ENCODE data around the gene ANKRD2.

ANKRD2 gene

GRCh38 chr10:97589479-97589878 is 16.9 kb downstream of the ANKRD2 start, which contains the start of gene C10orf62:
C10orf62 (plus strand) TSS chr10:97589721; CDS start chr10:97589898, 177 bp downstream.
- no peaks in the 10 kb centered on the region for H3F3A ChIP-seq (ENCODE audit: insufficient read depth)
- TF ChIP-seq, protein P1, sequence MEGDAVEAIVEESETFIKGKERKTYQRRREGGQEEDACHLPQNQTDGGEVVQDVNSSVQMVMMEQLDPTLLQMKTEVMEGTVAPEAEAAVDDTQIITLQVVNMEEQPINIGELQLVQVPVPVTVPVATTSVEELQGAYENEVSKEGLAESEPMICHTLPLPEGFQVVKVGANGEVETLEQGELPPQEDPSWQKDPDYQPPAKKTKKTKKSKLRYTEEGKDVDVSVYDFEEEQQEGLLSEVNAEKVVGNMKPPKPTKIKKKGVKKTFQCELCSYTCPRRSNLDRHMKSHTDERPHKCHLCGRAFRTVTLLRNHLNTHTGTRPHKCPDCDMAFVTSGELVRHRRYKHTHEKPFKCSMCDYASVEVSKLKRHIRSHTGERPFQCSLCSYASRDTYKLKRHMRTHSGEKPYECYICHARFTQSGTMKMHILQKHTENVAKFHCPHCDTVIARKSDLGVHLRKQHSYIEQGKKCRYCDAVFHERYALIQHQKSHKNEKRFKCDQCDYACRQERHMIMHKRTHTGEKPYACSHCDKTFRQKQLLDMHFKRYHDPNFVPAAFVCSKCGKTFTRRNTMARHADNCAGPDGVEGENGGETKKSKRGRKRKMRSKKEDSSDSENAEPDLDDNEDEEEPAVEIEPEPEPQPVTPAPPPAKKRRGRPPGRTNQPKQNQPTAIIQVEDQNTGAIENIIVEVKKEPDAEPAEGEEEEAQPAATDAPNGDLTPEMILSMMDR (IDR thresholded peaks at IDR 0.05; ENCODE audit: insufficient read depth, low read length, poor library complexity, severe bottlenecking) = no peak
- no peak for TF ChIP-seq EZH2phosphoT487 (conservative IDR thresholded peaks at IDR 0.05; ENCODE audit: low read length)
- H2AFZ ChIP-seq (ENCODE audit: low read depth, low read length, severe bottlenecking) = no peak within 1 kb of the TSS
- no peaks in the 10 kb centered on the region for H3K79me2 ChIP-seq (ENCODE audit: insufficient read depth, low read length)
- no peaks in the 10 kb centered on the region for H4K20me1 ChIP-seq (ENCODE audit: low read depth, low read length)
- no peaks in the 10 kb centered on the region for H3K9me3 ChIP-seq (ENCODE audit: insufficient read depth, low read length)
- H3K27me3 ChIP-seq (ENCODE audit: low read length) = no peaks in the 10 kb centered on the region
- no peak within 1 kb of the TSS for H3K27ac ChIP-seq (ENCODE audit: low read depth, low read length)
- no peak within 1 kb of the TSS for H3K4me2 ChIP-seq (ENCODE audit: low read depth, low read length, poor library complexity, severe bottlenecking)
- no peaks in the 10 kb centered on the region for H3K9me2 ChIP-seq (replicated peaks; ENCODE audit: insufficient read depth, low read length)
- H3K9ac ChIP-seq (ENCODE audit: low read length) = no peak within 1 kb of the TSS
- H3K36me3 ChIP-seq (ENCODE audit: low read length) = no peaks in the 10 kb centered on the region
- no peak within 1 kb of the TSS for H3K4me3 ChIP-seq (ENCODE audit: insufficient read depth, low read length, poor library complexity, severe bottlenecking)

- no peaks in the 10 kb centered on the region for H4K20me1 ChIP-seq (ENCODE audit: low read depth, low read length)
- no peaks in the 10 kb centered on the region for H3K36me3 ChIP-seq (ENCODE audit: low read length)
- H3K79me2 ChIP-seq (ENCODE audit: insufficient read depth, low read length) = no peaks in the 10 kb centered on the region
- H3K27me3 ChIP-seq (ENCODE audit: low read length) = no peaks in the 10 kb centered on the region
- no peaks in the 10 kb centered on the region for H3K9me3 ChIP-seq (ENCODE audit: insufficient read depth, low read length)
- TF ChIP-seq EZH2phosphoT487 (conservative IDR thresholded peaks at IDR 0.05; ENCODE audit: low read length) = no peak
- TF ChIP-seq, protein P1 (IDR thresholded peaks at IDR 0.05; ENCODE audit: insufficient read depth, low read length, poor library complexity, severe bottlenecking) = no peak
- H3K27ac ChIP-seq (ENCODE audit: low read depth, low read length) = no peak overlapping the region
- H3K9me2 ChIP-seq (replicated peaks; ENCODE audit: insufficient read depth, low read length) = no peaks in the 10 kb centered on the region
- H3K9ac ChIP-seq (ENCODE audit: low read length) = no peak overlapping the region
- H3K4me3 ChIP-seq (ENCODE audit: insufficient read depth, low read length, poor library complexity, severe bottlenecking) = no peak overlapping the region
- H2AFZ ChIP-seq (ENCODE audit: low read depth, low read length, severe bottlenecking) = no peak overlapping the region
- no peak overlapping the region for H3K4me2 ChIP-seq (ENCODE audit: low read depth, low read length, poor library complexity, severe bottlenecking)
- H3F3A ChIP-seq (ENCODE audit: insufficient read depth) = no peaks in the 10 kb centered on the region
Measured at GRCh38 chr10:97590082-97590747, 17.6 kb downstream of the ANKRD2 start.

DNA sequence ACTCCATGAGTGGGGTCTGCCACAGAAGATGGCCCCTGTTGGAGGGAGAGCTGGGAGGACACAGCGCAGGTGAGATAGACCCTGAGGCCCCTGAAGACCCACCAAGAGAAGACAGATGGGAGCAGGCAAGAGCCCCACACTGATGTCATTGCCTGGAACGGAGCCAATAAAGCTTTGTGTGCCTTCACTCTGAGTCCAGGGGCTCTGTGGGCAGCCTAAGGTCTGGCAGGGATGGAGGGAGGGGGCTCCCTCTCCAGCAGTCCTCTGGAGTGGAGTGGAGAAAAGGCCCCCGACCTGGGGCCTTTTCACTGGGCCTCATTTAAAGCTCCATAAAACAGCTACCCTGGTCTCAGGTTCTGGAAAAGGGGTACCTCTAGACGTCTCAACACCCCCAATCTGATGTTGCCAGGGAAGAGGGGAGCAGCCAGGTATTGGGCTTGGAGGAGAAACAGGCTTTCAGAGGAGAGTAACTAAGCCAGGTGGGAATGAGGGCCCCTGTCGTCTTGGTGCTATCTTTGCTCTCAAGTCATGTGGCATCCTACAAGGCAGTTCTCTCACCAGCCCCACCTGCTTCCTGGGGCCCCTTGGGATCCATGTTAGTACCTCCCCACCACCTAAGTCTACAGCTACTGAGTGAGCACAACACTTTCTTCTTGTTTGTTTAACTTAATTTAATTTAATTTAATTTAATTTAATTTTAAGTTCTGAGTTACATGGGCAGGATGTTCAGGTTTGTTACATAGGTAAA is 18.3 kb downstream of the ANKRD2 start:
- no peaks in the 10 kb centered on the region for H4K20me1 ChIP-seq (ENCODE audit: low read depth, low read length)
- no peaks in the 10 kb centered on the region for H3K79me2 ChIP-seq (ENCODE audit: insufficient read depth, low read length)
- no peak overlapping the region for H3K4me2 ChIP-seq (ENCODE audit: low read depth, low read length, poor library complexity, severe bottlenecking)
- no peaks in the 10 kb centered on the region for H3K9me2 ChIP-seq (replicated peaks; ENCODE audit: insufficient read depth, low read length)
- H3K27me3 ChIP-seq (ENCODE audit: low read length) = no peaks in the 10 kb centered on the region
- no peak overlapping the region for H2AFZ ChIP-seq (ENCODE audit: low read depth, low read length, severe bottlenecking)
- no peak overlapping the region for H3K9ac ChIP-seq (ENCODE audit: low read length)
- H3K36me3 ChIP-seq (ENCODE audit: low read length) = no peaks in the 10 kb centered on the region
- no peaks in the 10 kb centered on the region for H3K9me3 ChIP-seq (ENCODE audit: insufficient read depth, low read length)
- H3K27ac ChIP-seq (ENCODE audit: low read depth, low read length) = no peak overlapping the region
- no peak for TF ChIP-seq EZH2phosphoT487 (conservative IDR thresholded peaks at IDR 0.05; ENCODE audit: low read length)
- TF ChIP-seq, protein P1 (IDR thresholded peaks at IDR 0.05; ENCODE audit: insufficient read depth, low read length, poor library complexity, severe bottlenecking) = no peak
- H3F3A ChIP-seq (ENCODE audit: insufficient read depth) = no peaks in the 10 kb centered on the region
- no peak overlapping the region for H3K4me3 ChIP-seq (ENCODE audit: insufficient read depth, low read length, poor library complexity, severe bottlenecking)

Data from SU-DHL-6 (cell line).